GM12892 (cell line): Measurements from ENCODE around the gene SIVA1.

Source experiments
- POLR2A ChIP-seq: IDR thresholded peaks from 2 replicates; pipeline ENCODE4 v1.6.1; 2011; ENCODE audit warnings: low read depth, low read length, control low read depth
- POLR2AphosphoS5 ChIP-seq: IDR thresholded peaks from 2 replicates; pipeline ENCODE4 v1.6.1; 2011; ENCODE audit warnings: low read depth, low read length, control low read depth
- TAF1 ChIP-seq: IDR thresholded peaks from 2 replicates; pipeline ENCODE4 v1.6.1; 2011; ENCODE audit warnings: low read depth, mild to moderate bottlenecking, control low read depth, low read length, borderline replicate concordance

DNA sequence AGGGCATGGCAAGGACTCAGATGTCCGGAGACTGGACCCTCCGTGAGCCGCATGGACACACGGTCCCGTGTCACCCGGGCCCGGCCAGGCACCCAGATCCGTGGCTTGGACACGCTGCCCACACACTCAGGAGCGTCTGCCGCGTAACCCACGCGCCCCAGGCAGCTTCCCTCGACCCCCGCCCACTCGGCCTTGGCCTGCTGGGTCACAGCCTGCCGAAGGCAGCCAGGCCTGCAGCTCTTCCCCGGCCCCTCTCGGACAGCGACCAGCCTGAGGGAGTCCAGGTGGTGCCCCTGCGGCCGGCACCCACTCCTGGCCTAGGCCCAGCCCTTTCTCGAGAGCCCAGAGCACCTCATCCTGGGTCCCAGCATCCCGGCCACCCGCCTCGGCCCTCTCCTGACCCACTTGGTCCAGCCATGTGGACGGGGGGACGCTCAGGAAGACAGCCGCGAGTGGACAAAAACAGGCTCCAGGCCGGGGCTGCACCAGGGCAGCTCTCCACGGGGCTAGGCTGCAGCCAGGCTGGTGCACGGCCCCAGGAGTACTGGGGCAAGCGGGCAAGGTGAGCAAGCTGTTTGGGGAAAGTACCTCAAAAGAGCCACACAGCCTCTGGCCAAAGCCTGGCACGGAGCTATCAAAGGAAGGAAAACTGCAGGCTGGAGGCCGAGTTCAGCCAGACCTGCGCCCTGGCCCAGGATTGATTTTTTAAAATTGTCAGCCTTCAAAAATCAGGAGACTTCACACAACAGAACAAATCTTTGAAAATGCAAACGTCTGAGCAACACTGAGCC, 36.1 kb downstream of the SIVA1 start:
- no peak for TF ChIP-seq POLR2A
- TF ChIP-seq POLR2AphosphoS5: no peak
- TF ChIP-seq TAF1: no peak
